Measurements from ENCODE around the gene STXBP6. TPM values are rescaled to one million over a fixed set of nuclear protein-coding genes. Genes with fewer than 3 reads are reported as not detected.

The STXBP6 gene
- polyA plus RNA-seq, 1 donor from 2014 or later = 14.6 TPM

- Histone ChIP-seq H3K27ac (ENCODE audit: low read length) (no peak overlapping the region), H3K36me3 (ENCODE audit: insufficient read depth, low read length) (no peaks in the 10 kb centered on the region), H3F3A (ENCODE audit: insufficient read depth, low read length, poor library complexity, severe bottlenecking) (no peaks in the 10 kb centered on the region), H3K9me2 (ENCODE audit: insufficient read depth, low read length) (no peaks in the 10 kb centered on the region), H3K27me3 (ENCODE audit: insufficient read depth, low read depth, low read length) (no peaks in the 10 kb centered on the region), H3K9ac (ENCODE audit: low read length) (no peak overlapping the region), H3K4me3 (ENCODE audit: low read length) (no peak overlapping the region), H3K79me2 (replicated peaks; ENCODE audit: insufficient read depth, low read length) (no peaks in the 10 kb centered on the region), H4K20me1 (ENCODE audit: insufficient read depth) (no peaks in the 10 kb centered on the region), H3K4me2 (ENCODE audit: low read length) (no peak overlapping the region), H3K9me3 (ENCODE audit: low read length) (no peaks in the 10 kb centered on the region), H2AFZ (ENCODE audit: low read depth, low read length) (no peak overlapping the region)
- TF ChIP-seq TAF1 (IDR thresholded peaks at IDR 0.05; ENCODE audit: low read depth) (no peak), SMC3 (conservative IDR thresholded peaks at IDR 0.05; ENCODE audit: poor library complexity) (no peak), RAD21 (conservative IDR thresholded peaks at IDR 0.05) (no peak), EP300 (conservative IDR thresholded peaks at IDR 0.05; ENCODE audit: poor library complexity, severe bottlenecking) (no peak), MXI1 (conservative IDR thresholded peaks at IDR 0.05; ENCODE audit: poor library complexity, severe bottlenecking) (no peak), CTCF (IDR thresholded peaks at IDR 0.05; ENCODE audit: poor library complexity, severe bottlenecking) (no peak), POLR2AphosphoS5 (IDR thresholded peaks at IDR 0.05) (no peak), EZH2 (IDR thresholded peaks at IDR 0.05; ENCODE audit: borderline replicate concordance, insufficient read depth, low read length, poor library complexity, severe bottlenecking) (no peak), REST (IDR thresholded peaks at IDR 0.05; ENCODE audit: borderline replicate concordance) (no peak)
Observed at GRCh38 chr14:24794644-24795305, 255.2 kb downstream of the STXBP6 start.

- no peaks in the 10 kb centered on the region for H3K9me2 ChIP-seq (ENCODE audit: insufficient read depth, low read length)
- no peak overlapping the region for H3K27ac ChIP-seq (ENCODE audit: low read length)
- H3K79me2 ChIP-seq (replicated peaks; ENCODE audit: insufficient read depth, low read length) = no peaks in the 10 kb centered on the region
- no peak overlapping the region for H3K4me3 ChIP-seq (ENCODE audit: low read length)
- no peak overlapping the region for H2AFZ ChIP-seq (ENCODE audit: low read depth, low read length)
- H3K27me3 ChIP-seq (ENCODE audit: insufficient read depth, low read depth, low read length) = no peaks in the 10 kb centered on the region
- TF ChIP-seq SMC3 (conservative IDR thresholded peaks at IDR 0.05; ENCODE audit: poor library complexity) (no peak), RAD21 (conservative IDR thresholded peaks at IDR 0.05) (no peak), TAF1 (IDR thresholded peaks at IDR 0.05; ENCODE audit: low read depth) (no peak)
- no peak overlapping the region for H3K9ac ChIP-seq (ENCODE audit: low read length)
- no peaks in the 10 kb centered on the region for H4K20me1 ChIP-seq (ENCODE audit: insufficient read depth)
- no peaks in the 10 kb centered on the region for H3K9me3 ChIP-seq (ENCODE audit: low read length)
- no peaks in the 10 kb centered on the region for H3K36me3 ChIP-seq (ENCODE audit: insufficient read depth, low read length)
- H3K4me2 ChIP-seq (ENCODE audit: low read length) = no peak overlapping the region
- H3F3A ChIP-seq (ENCODE audit: insufficient read depth, low read length, poor library complexity, severe bottlenecking) = no peaks in the 10 kb centered on the region
Observed at GRCh38 chr14:24790196-24790595, 259.8 kb downstream of the STXBP6 start.

Data from neural cell (in vitro differentiated cells).